Measurements from ENCODE around the gene RPGRIP1L.

DNA sequence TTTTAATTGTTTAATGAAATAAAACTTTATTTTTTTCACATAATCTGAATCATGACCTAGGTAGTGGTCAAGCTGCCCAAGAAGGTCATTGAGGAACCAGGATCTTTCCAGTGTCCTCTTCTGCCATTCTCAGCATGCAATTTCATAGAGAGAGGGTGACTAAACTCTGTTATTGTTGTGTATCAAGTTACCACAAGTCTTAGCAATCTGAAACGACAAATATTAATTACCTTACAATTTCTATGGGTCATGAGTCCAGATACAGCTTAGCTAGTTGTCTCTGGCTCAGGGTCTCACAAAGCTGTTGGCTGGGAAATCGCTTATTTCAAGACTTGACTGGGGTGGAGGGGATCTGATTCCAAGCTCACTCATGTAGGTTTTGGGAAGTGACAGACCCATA, 37.9 kb upstream of the RPGRIP1L start:
- TF ChIP-seq, protein P1, sequence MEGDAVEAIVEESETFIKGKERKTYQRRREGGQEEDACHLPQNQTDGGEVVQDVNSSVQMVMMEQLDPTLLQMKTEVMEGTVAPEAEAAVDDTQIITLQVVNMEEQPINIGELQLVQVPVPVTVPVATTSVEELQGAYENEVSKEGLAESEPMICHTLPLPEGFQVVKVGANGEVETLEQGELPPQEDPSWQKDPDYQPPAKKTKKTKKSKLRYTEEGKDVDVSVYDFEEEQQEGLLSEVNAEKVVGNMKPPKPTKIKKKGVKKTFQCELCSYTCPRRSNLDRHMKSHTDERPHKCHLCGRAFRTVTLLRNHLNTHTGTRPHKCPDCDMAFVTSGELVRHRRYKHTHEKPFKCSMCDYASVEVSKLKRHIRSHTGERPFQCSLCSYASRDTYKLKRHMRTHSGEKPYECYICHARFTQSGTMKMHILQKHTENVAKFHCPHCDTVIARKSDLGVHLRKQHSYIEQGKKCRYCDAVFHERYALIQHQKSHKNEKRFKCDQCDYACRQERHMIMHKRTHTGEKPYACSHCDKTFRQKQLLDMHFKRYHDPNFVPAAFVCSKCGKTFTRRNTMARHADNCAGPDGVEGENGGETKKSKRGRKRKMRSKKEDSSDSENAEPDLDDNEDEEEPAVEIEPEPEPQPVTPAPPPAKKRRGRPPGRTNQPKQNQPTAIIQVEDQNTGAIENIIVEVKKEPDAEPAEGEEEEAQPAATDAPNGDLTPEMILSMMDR (IDR thresholded peaks at IDR 0.05; ENCODE audit: insufficient read depth, low read length) = no peak
- no peak for TF ChIP-seq POLR2AphosphoS5 (IDR thresholded peaks at IDR 0.05; ENCODE audit: low read depth)
- TF ChIP-seq, protein P2, sequence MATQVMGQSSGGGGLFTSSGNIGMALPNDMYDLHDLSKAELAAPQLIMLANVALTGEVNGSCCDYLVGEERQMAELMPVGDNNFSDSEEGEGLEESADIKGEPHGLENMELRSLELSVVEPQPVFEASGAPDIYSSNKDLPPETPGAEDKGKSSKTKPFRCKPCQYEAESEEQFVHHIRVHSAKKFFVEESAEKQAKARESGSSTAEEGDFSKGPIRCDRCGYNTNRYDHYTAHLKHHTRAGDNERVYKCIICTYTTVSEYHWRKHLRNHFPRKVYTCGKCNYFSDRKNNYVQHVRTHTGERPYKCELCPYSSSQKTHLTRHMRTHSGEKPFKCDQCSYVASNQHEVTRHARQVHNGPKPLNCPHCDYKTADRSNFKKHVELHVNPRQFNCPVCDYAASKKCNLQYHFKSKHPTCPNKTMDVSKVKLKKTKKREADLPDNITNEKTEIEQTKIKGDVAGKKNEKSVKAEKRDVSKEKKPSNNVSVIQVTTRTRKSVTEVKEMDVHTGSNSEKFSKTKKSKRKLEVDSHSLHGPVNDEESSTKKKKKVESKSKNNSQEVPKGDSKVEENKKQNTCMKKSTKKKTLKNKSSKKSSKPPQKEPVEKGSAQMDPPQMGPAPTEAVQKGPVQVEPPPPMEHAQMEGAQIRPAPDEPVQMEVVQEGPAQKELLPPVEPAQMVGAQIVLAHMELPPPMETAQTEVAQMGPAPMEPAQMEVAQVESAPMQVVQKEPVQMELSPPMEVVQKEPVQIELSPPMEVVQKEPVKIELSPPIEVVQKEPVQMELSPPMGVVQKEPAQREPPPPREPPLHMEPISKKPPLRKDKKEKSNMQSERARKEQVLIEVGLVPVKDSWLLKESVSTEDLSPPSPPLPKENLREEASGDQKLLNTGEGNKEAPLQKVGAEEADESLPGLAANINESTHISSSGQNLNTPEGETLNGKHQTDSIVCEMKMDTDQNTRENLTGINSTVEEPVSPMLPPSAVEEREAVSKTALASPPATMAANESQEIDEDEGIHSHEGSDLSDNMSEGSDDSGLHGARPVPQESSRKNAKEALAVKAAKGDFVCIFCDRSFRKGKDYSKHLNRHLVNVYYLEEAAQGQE (IDR thresholded peaks at IDR 0.05; ENCODE audit: insufficient replicate concordance, low read depth) = no peak
